Activated CD4-positive, alpha-beta T cell treated with anti-CD3 and anti-CD28 coated beads, Interleukin-10, Interleukin-2, amounts not matched to agents 100 ng/mL and 50 ng/mL, durations not matched to agents 16 hours and 8 hours (primary cell): ENCODE measurements around the gene KIF21A.
"Not testable (repeated sequence)": the region's sequence is repeated elsewhere in the genome, so short reads cannot be mapped to it uniquely, and the experiment has no call there.

Experiments used
- DNase-seq: peaks from one replicate; pipeline ENCODE4 v3.0.0-alpha.2; 2020

KIF21A gene

DNA sequence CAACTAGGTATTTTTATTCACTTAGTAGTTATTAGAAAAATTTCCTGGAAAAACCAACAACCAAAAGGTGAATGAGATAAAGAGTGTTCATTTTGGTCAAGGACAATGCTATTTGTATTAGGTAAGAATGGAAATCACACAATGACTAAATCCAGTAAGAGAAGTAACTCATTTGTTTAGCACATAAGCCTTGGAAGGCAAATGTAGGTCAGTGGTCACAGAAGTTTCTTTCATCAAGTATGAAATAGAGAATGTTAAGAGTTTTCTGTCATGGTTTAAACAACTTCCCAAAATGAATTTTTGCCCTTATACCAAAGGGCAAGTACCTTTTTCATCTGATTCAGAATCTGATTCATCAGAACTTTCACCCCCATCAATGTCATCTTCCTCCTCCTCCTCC, 101.7 kb downstream of the KIF21A start:
- peak; percentile 41 for DNase-seq

DNA sequence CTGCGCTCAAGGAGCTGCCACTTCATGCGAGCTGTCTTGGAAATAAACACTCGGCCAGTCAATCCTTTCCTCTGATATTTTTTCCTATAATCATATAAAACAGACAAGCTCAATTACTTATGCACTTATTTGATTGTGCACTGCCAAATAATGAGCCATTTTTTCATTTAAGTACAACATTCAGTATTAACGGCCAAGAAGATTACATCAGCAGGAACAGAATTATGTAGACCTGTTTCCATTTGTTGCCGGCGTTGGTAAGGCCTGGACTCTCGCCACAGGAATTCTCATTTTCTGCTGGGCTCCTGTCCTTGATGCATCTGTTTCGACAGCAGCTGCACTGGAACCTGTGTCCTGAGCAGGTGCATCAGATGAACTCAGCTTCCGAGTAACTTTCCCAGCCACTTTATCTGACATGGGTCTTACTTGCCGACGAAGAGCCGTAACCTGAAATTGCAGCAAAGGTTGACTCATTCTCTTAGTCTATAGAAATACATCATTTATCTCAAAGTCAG, 110.2 kb downstream of the KIF21A start:
- no peak for DNase-seq

DNA sequence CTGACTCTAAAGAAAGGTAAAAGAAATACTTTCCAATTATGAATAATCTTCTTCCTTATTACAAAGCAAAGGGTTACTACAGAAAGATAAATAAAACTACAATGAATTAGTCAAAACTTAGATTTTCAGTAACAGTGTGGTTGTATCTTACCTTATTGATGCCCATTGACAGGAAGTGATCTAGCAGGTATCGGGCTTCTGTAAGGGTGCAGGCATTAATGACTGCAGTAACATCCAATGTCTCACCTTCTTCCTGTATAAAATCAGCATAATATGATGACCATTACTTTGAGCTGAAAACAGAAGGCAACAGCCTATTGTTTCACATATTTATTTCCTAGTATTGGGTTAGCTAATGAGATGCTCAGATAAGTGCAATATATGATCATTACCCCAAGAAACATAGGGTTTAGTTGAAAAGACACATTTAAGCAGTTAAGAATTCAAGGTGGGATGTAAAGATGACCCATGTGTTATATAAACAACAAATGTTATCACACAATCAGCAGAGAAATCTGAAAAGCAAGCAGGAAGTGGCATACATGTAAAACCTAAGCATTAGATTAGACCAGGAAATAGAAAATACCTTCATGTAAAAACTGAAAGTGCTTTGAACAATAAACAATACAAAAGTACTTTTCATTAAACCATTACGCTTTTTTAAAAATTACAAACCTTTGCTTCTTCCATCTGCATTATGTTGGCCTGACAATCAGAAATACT, 111.2 kb downstream of the KIF21A start:
- DNase-seq: peak; percentile 13

DNA sequence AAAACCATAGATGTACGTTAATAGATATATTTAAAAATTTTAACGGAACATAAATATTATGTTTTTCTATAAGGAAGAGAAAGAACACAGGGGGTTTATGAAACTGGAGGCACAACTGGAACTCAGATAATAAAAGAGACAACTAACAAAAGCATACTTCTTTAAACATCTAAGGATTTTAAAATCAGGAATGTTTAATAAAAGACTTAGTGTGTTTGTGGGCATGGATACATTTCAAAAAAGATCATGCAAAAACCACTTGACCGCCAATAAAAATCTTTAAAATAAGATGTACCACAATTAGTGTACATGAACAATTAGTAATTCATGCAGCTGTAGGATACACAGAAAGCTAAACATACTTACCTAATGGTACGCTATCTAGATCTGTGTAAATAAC, 113.0 kb downstream of the KIF21A start:
- DNase-seq: no peak

DNA sequence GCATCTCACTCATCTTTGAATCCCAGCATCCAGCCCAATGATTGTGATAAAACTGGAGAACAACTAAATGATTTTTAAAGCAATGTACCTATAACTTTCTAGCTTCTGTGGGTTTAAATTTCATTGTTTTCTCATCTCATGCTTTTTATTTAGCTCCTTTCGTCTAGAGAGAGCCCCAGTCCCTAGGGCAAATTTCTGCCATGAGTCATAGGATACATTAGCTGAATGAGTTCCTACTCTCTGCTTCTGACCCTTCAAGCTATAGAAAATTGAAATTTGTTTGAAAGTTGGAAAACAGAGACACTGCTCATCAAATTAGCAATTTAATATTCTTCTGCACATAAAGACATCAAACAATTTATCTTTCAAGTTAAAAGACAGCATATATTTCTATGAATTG, 113.9 kb downstream of the KIF21A start:
- no peak for DNase-seq

DNA sequence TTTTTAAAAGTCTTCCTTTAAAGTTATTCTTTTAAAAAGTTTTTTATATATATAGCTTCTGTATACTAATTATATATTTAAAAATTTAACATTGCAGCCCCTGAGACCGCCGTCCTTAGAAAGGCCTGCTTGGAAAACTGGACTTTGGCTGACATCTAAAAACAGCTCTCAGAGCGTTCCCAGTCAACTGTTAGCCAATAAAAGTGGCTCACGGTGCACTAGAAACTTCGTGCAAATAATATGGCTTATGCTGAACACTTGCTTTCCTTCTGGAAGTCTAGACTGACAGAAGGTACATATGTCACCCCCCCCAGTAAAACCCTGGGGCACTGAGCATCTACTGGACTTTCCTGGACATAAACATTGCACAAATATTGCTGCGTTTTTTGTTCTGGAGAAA, 115.0 kb downstream of the KIF21A start:
- DNase-seq: no peak

- no peak for DNase-seq
These were observed 115.4 kb downstream of the KIF21A start for GRCh38 chr12:39327510-39327909.

GRCh38 chr12:39319180-39319579, 123.7 kb downstream of the KIF21A start:
- no peak for DNase-seq

DNA sequence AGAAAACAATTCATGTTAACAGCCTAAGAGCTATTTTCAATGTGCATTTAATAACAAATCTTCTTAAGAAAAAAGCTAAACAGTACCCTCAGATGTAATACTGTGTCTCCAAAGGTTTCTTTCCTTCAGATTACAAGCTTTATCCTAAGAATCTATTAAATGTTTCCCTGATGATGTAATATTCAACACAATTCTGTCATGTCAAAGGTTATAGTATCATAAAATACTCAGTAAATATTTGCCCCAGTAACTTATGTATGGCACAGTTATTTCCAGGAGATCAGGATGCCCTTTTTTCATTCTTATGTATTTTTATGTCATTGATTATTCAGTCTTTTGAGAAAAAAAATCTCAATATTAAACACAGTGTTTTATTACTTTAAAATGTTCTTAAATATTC, 128.4 kb downstream of the KIF21A start:
- DNase-seq: no peak

DNA sequence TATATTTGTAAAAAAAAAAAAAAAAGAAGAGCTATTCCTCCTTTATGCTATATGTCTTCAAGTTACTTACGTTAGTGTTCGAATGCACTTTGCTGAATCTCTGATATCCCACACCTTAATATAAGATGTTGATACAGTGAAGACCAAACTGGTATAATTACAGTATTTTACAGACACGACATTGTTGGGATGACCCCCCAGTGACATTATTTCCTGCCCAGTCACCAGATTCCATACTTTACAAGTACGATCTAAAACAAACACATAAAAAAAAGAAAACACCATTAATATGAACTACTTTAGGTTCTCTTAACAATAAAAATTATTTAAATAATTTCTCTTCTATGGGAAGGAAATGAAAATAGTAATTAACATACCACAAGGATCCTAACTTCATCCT, 133.4 kb downstream of the KIF21A start:
- DNase-seq: no peak

- DNase-seq: no peak
These were observed 141.5 kb downstream of the KIF21A start for GRCh38 chr12:39301422-39301821.

- DNase-seq: no peak
These were observed 142.1 kb downstream of the KIF21A start for GRCh38 chr12:39300799-39301198.

GRCh38 chr12:39297891-39298290, 145.0 kb downstream of the KIF21A start:
- DNase-seq: no peak

DNA sequence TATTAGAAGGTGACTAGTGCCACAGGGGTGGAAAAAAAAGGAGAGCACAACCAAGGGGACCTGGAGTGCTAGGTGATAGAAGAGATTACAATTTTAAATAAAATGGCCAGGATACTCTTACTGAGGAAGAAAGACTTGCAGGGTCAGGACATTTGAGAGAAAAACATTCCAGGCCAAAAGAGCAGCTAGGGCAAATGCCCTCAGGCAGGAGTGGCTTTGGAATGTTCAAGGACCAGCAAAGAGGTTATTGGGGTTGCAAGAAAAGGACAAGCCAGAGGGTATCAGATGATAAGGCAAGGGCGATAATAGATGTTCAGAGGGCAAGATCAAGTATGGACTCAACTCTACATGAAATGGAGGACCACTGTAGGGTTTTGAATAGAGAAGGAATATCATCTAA, 146.4 kb downstream of the KIF21A start:
- DNase-seq: no peak

DNA sequence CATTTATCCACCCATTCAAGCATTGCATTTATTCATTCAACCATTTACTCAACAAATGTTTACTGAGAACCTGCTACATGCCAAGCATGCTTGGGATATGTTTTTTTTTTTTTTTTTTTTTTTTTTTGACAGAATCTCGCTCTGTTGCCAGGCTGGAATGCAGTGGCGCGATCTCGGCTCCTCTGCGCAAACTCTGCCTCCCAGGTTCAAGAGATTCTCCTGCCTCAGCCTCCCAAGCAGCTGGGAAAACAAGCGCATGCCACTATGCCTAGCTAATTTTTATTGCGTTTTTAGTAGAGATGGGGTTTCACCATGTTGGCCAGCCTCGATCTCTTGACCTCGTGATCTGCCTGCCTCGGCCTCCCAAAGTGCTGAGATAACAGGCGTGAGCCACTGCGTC, 147.3 kb downstream of the KIF21A start:
- not testable (repeated sequence) for DNase-seq

DNA sequence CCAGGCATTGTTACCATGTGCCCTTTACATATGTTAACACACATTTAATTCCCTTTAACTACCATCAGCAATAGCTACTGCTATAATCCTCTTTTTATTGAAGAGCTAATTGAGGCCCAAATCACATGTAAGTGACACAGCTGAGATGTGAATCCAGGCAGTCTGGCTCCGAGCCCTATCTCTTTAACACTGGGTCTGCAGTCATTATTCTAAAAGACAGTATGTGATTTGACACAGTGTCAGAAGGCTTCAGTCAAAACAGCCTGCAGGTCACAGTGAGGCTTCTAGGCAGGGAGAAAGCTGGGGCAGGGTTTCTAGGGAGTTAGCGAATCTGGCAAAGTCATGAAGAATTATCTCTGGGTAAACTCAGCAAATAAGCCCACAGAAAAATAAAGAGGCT, 148.2 kb downstream of the KIF21A start:
- no peak for DNase-seq

DNA sequence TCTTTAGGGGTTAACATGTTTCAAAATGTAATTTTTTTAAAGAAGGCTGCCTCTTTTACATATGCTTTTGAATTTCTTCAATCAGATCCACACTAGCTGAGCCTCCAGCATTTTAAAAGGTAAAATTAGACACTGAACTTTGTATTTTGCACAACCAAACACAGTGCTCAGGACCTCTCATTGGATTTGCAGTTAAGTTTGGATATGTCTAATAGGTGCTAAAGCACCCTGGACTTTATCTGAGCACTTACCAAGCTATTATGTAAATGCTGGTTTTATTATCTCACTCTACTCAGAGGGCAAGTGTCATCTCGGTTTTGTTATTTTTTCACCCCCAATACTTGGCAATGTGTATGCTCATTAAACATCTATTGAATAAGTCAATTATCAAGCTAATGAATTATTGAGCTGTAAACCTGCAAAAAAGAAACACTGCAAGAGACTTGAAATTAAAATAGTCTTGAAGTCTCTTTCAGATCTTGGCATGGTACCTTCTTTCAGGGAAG, 150.7 kb downstream of the KIF21A start:
- no peak for DNase-seq

- DNase-seq: no peak
These were observed 155.1 kb downstream of the KIF21A start for GRCh38 chr12:39287817-39288216.

GRCh38 chr12:39287409-39287808, 155.5 kb downstream of the KIF21A start:
- no peak for DNase-seq

DNA sequence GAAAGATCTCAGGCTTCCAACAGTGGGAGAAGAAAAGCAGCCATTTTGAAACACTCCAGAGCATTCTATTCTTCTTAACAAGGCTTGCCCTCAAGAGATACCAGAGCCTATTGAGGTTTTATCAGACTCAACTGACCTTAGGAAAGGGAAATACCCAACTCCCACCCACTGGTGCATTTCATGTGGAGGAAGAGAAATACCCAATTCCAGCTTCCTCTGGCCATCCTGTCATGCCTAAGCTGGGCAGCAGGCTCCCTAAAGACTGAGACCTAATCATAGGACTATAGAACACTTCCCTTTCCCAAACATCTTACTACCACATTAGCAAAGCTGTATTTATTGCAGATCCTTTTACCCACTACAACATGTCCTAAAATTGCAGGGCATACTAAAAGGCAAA, 164.5 kb downstream of the KIF21A start:
- DNase-seq: no peak

DNA sequence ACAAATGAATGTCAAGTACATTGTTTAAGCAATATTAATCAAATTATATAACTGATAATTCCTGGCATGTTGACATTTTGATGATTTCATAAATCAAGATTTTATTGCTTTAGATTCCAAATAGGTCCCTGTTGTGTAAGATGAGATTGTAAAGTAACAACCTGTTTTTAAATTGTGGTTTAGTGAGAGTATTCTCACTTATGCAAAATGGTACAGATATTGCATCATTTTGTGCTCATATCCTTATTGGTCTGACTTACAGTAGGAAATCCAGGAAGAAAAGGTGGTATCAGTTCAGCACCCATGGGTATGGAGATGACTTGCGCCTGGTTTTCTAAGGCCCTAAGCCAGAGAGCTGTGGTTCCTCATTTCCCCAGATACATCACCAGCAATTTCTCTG, 165.5 kb downstream of the KIF21A start:
- DNase-seq: peak; percentile 45

- DNase-seq: no peak
These were observed 167.1 kb downstream of the KIF21A start for GRCh38 chr12:39275846-39276245.

DNA sequence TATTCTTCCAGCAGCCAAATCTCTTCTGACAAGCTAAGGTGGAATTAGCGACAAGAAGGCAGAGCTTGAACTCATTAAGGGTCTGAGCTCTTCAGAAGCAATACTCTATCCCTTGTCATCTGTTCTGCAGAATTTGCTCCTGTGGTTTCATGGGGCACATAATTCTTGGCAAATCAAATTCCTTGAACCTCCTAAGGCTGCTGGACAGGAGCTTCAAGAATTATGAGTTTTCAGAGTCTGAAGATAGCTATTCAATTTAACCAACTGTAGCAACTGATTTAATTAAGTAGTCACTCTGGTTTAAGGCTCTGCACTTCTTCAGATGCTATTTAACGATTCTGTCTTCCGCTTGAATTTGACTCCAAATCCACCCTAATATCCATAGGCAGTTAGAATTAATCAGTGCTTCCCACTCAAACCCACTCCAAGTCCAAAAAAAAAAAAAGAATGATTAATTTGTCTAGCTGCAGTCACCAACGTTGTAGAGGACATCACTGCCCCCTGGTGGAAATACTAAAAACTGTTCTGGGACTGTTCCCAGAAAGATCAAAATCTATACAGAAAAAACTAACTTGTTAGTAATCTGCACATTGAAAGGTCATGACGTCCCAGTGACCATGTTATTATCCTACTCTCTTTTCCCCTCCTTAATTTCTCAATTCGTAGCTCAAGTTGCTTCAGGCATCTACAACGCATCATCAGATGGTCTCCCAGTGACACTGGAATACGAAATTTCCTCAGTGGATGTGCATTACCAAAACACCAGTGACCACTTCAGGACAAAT, 169.9 kb downstream of the KIF21A start:
- DNase-seq: peak; percentile 42

DNA sequence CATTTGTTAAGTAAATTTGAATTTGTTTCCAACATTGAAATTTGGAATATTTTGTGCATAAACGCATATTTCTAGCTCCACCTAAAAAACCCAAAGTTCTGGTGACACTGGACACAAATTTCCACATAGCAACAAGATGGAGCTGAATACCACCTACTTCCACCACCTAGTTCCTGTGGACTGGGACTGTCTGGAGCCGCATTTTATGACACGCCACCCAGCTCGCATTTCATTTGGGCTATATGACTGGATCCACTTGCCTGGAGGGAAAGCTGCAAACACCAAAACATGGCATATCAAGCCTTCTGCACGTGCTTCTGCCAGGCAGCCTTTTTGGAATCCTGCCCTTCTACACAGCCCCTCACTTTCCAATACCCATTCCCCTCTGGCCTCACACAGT, 173.4 kb downstream of the KIF21A start:
- no peak for DNase-seq
